ENCODE results near the gene RAB32.

The RAB32 gene

DNA sequence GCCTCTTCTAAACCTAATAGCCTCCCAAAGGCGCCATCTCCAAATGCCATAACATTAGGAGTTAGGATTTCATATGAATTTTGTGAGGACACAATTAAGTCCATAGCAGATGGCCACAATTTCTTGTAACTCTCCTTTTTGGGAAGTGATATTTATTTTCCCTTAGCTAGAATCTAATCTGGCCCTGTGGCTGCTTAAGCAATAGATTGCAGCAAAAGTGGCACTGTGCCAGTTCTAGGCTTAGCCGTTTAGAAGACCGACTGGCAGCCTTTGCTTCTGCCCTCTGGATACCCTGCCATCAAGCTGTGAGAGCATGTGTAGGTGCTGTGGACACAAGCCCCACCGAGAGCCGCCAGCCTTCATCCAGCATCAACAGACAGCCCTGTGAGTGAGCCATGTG lies 39.2 kb downstream of the RAB32 start:
- no peak for DNase-seq (ENCODE audit: low spot score)

DNA sequence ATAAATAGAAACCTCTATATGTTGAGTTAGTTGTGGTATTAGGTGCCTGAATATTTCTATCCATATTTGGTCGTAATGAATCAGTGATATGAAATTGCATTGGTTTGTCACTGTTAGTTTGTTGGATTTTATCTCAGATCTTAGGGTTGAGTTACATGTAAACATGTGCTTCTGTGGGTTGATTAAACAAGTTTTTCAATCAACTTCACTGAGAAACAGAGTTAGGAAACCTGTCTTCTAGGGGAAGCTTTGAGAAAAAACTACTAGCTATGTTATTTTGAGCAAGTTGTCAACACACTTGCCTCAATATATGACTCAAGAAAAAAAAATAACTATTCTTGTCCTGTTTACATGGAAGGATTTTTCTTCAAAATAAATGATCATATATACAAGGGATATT lies 40.3 kb downstream of the RAB32 start:
- DNase-seq (ENCODE audit: low spot score): no peak

GRCh38 chr6:146587459-146587858 lies 43.8 kb downstream of the RAB32 start:
- no peak for DNase-seq (ENCODE audit: low spot score)

DNA sequence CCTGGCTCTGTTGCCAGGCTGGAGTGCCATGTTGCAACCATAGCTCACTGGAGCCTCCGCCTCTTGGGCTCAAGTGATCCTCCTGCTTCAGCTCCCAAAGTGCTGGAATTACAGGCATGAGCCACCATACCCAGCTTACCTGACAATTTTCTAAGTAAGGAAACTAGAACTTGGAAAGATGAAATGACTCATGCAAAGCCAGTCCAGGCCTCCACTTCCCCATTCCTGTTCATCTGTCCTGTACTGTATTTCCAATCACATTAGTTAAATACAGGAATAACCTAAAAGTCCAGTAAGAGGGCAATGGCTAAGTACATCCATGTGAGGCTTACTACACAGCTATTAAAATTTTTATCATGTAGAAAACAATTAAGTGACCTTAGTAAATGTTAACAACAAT lies 46.9 kb downstream of the RAB32 start:
- no peak for DNase-seq (ENCODE audit: low spot score)

- DNase-seq (ENCODE audit: low spot score): no peak
These were observed 48.8 kb downstream of the RAB32 start for GRCh38 chr6:146592451-146592850.

GRCh38 chr6:146593986-146594385 lies 50.4 kb downstream of the RAB32 start:
- DNase-seq (ENCODE audit: low spot score): no peak

- DNase-seq (ENCODE audit: low spot score): no peak
These were observed 50.9 kb downstream of the RAB32 start for GRCh38 chr6:146594495-146594894.

GRCh38 chr6:146595972-146596731 lies 52.5 kb downstream of the RAB32 start:
- DNase-seq (ENCODE audit: low spot score): no peak

DNA sequence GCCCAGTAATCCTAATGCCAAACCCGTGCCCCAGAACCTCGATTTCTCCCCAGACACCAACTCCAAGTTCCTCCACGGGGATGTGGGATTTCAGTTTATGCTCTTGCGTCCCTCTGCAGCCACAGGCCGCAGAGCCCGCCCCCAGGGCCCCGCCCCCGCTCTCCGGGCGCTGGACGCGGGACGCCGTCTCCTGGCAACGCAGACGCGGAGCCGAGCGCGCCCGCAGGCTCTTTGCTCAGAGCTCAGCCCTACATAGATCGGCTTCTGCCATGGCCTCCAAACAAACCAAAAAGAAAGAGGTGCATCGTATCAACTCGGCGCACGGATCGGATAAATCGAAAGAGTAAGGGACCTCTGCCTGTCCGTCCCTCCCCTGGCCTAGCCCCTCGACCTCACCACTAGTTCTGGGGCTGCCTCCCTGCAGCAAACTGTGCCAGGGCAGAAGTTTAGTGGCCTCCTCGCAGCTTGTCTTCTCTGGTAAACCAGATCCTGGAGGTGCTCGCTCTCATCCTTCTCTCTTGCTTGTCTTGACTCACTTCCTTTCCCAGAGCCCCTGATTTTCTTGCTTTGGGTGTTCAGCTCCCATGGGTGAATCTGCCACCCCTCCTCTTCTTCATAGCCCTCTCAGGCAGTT lies 55.3 kb downstream of the RAB32 start, which contains the start of gene ADGB:
TSS of gene ADGB (plus strand) at position 201 of the 634 bp plus-strand sequence. CDS start at position 270, 69 bp downstream.
- no peak for DNase-seq (ENCODE audit: low spot score)

- no peak for DNase-seq (ENCODE audit: low spot score)
These were observed 57.7 kb downstream of the RAB32 start for GRCh38 chr6:146601352-146601751.

DNA sequence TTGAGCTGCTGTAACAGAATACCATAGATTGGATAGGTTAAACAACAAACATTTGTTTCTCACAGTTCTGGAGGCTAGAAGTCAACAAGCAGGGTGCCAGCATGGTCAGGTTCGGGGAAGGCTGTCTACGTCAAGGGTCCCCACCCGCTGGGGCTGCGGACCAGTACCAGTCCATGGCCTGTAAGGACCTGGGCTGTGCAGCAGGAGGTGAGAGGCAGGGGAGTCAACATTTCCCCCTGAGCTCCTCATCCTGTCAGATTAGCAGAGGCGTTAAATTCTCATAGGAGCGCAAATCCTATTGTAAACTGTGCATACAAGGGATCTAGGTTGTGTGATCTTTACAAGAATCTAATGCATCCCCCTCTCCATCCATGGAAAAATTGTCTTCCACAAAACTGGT lies 58.9 kb downstream of the RAB32 start:
- no peak for DNase-seq (ENCODE audit: low spot score)
